BE2C (cell line): ENCODE data around the gene ASIC2.

Source experiments
- DNase-seq: peaks from one replicate; pipeline ENCODE4 v3.0.0-alpha.2; 2020
- H3K27me3 ChIP-seq: fragments of 250-450 bp; sonication (Bioruptor Pico); 2 replicates; pipeline ENCODE4 v1.5.1; 2020; ENCODE audit warnings: mild to moderate bottlenecking
- H3K36me3 ChIP-seq: fragments of 250-450 bp; sonication (Bioruptor Pico); 2 replicates; pipeline ENCODE4 v1.5.1; 2020; ENCODE audit warnings: mild to moderate bottlenecking
- H3K4me1 ChIP-seq: fragments of 250-450 bp; sonication (Bioruptor Pico); 2 replicates; pipeline ENCODE4 v1.5.1; 2020
- H3K4me3 ChIP-seq: 2 replicates; pipeline ENCODE4 v1.5.1; 2011; ENCODE audit warnings: low read depth, low read length
- H3K9me3 ChIP-seq: fragments of 250-450 bp; sonication (Bioruptor Pico); 2 replicates; pipeline ENCODE4 v1.5.1; 2020
- CTCF ChIP-seq: IDR thresholded peaks from 2 replicates; pipeline ENCODE4 v1.5.1; 2012; ENCODE audit warnings: mild to moderate bottlenecking, low read depth, low read length

The ASIC2 gene

DNA sequence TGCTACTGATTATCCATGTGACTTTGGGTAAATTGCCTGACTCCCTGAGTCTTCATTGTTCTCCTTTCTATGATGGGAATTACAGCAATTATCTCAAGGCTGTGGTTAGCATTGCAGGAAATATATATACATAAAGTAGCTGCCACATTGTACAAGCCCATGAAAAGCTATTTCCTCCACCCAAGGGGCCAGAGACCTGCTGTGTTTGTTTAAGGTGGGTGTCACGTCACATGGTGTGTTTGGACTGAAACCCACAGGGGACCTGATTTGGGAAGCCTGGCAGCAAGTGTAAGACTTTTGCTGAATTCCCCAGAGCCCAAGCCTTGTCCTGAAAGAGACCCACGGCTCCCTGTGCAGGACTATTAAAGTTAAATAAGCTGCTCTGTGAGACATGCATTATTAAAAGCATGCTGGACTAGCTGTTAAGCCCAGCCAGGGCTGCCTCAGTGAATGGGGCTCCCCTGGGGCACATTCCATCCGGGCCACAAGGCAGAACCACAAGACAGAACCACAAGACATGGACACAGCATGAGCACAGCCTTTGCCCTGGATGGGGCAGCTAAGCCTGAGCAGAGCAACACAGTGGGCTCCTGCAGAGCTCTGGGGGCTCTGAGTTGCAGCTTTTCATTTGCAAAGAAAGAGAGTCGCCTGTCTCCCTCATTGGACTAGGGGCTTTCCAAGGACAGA is 152.5 kb downstream of the ASIC2 start:
- no peak for DNase-seq
- no peaks in the 10 kb centered on the region for H3K36me3 ChIP-seq

DNA sequence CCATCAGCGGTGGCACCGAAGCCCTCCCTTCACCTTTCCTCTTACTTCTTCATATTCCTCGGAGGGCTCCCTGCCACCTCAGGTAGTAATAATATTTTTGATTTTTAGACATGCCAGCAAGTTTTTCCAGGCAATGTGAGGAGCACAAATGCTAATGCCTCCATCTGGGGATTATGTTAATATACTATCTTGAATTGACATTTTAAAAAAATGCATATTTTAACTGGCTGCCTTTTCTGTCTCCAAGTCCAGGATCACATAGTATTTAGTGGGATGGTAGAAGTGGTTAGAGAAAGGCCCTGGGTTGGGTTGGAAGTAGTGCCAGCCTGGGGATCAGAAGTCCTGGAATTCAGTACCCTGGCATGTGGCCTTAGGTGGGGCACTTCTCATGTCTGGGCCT is 154.5 kb downstream of the ASIC2 start:
- no peak overlapping the region for H3K4me3 ChIP-seq
- TF ChIP-seq CTCF = no peak
- H3K27me3 ChIP-seq = peaks cover 4% of the 10 kb centered on the region
- H3K9me3 ChIP-seq = no peaks in the 10 kb centered on the region
- no peaks in the 10 kb centered on the region for H3K4me1 ChIP-seq
- H3K36me3 ChIP-seq = no peaks in the 10 kb centered on the region
- no peak for DNase-seq

More for the DNA sequence above, 152.5 kb downstream of the ASIC2 start:
- 0 out of 2 replicates have a peak, but pooled peaks cover 3% of the 10 kb centered on the region for H3K27me3 ChIP-seq
- no peak overlapping the region for H3K4me3 ChIP-seq
- no peaks in the 10 kb centered on the region for H3K4me1 ChIP-seq
- H3K9me3 ChIP-seq = no peaks in the 10 kb centered on the region
- TF ChIP-seq CTCF = no peak

DNA sequence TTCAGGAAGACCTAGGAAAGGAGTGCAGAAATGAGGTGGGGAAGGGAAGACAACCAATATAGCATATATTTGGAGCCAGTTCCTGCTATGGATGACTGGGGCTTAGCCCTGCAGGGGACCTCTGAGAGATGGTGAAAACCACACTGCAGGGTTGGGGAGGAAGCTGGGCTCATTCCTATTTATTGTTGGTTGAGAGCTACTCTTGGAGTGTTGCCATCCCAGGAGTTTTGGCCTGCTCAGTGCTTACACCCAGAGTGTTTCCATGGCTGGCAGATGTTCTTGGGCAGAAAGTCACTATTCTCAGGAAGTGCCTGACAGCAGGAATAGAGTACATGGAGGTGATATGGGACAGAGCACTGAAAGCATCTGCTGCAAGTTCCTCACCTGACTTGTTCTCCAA is 155.7 kb downstream of the ASIC2 start:
- Histone ChIP-seq H3K36me3 (no peaks in the 10 kb centered on the region), H3K9me3 (no peaks in the 10 kb centered on the region; the same call in 1 of the 2 replicates), H3K27me3 (peaks cover 10% of the 10 kb centered on the region), H3K4me3 (no peak overlapping the region), H3K4me1 (no peaks in the 10 kb centered on the region)
- DNase-seq = no peak
- no peak for TF ChIP-seq CTCF

- no peaks in the 10 kb centered on the region; the same call in 1 of the 2 replicates for H3K9me3 ChIP-seq
- no peaks in the 10 kb centered on the region for H3K4me1 ChIP-seq
- no peaks in the 10 kb centered on the region for H3K36me3 ChIP-seq
- TF ChIP-seq CTCF = no peak
- peaks cover 14% of the 10 kb centered on the region for H3K27me3 ChIP-seq
- no peak overlapping the region for H3K4me3 ChIP-seq
- DNase-seq = no peak
Observed at GRCh38 chr17:33135691-33136090, 157.4 kb downstream of the ASIC2 start.

DNA sequence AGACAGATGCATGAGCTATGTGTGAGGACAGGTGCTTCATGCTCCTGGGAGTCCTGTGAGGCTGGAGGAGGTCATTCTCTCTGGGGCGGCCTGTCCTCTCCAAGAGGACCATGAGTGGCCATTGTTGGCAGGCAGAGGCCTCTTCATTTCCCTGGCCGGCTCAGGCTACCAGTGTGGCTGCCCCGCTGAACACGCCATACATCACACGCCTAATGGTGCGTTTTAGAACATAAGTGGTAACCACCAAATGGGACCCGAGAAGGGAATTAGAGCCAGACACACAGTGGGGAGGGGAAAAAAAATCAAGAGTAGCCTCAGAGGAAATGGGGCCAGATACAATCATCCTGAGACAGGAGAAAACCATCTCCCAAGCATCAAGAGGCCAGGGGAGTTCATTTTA is 161.5 kb downstream of the ASIC2 start:
- Histone ChIP-seq H3K36me3 (no peaks in the 10 kb centered on the region), H3K27me3 (peaks cover 23% of the 10 kb centered on the region), H3K4me3 (no peak overlapping the region), H3K4me1 (no peaks in the 10 kb centered on the region), H3K9me3 (no peaks in the 10 kb centered on the region; the same call in 1 of the 2 replicates)
- no peak for DNase-seq
- TF ChIP-seq CTCF = no peak

DNA sequence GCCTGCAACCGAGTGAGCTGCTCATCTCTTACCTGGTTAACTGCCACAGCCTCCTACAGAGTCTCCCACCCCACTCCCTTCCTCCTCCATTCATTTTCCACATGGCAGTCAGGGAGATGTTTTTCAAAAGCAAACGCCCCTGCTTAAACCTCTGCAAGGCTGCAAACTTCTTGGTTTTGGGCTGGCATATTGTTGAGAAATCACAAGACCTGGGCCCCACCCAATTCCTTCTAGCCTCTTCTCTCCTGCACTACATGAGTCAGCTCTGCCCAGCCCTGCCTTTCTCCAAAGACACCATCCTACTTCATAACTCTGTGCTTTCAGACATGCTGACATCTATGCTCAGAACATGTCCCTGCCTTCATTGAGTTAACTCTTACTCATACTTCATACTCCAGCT is 165.4 kb downstream of the ASIC2 start:
- no peak for DNase-seq
- Histone ChIP-seq H3K9me3 (no peaks in the 10 kb centered on the region; the same call in 1 of the 2 replicates), H3K4me1 (no peaks in the 10 kb centered on the region), H3K4me3 (no peak overlapping the region), H3K27me3 (peaks cover 16% of the 10 kb centered on the region), H3K36me3 (no peaks in the 10 kb centered on the region)
- TF ChIP-seq CTCF = no peak
